H9 (cell line): Measurements from ENCODE around the gene NUP210L. TPM values are rescaled to one million over a fixed set of nuclear protein-coding genes. Genes with fewer than 3 reads are reported as not detected.

Experiments used
- DNase-seq: peaks from one replicate; pipeline ENCODE4 v3.0.0-alpha.2; 2017
- H2AFZ ChIP-seq: one replicate; pipeline ENCODE4 v1.6.1; 2013; ENCODE audit warnings: mild to moderate bottlenecking, low read length, control low read depth, moderate library complexity
- H2AK5ac ChIP-seq: 2 replicates; pipeline ENCODE4 v1.6.1; 2013; ENCODE audit warnings: low read length, control low read depth, mixed read lengths; ENCODE audit not compliant: insufficient read length
- H2BK120ac ChIP-seq: one replicate; pipeline ENCODE4 v1.6.1; 2013; ENCODE audit warnings: low read depth, mild to moderate bottlenecking, low read length, control low read depth, inconsistent platforms; ENCODE audit not compliant: poor library complexity, severe bottlenecking
- H2BK12ac ChIP-seq: 2 replicates; pipeline ENCODE4 v1.6.1; 2013; ENCODE audit warnings: low read length, control low read depth, mixed read lengths, low read depth; ENCODE audit not compliant: insufficient read length
- H2BK15ac ChIP-seq: 2 replicates; pipeline ENCODE4 v1.6.1; 2013; ENCODE audit warnings: low read depth, low read length, control low read depth
- H2BK20ac ChIP-seq: one replicate; pipeline ENCODE4 v1.6.1; 2013; ENCODE audit warnings: low read depth, mild to moderate bottlenecking, low read length, control low read depth, inconsistent platforms; ENCODE audit not compliant: poor library complexity, severe bottlenecking
- H2BK5ac ChIP-seq: 2 replicates; pipeline ENCODE4 v1.6.1; 2013; ENCODE audit warnings: low read length, control low read depth, mixed read lengths; ENCODE audit not compliant: insufficient read length
- H3K14ac ChIP-seq: 2 replicates; pipeline ENCODE4 v1.6.1; 2013; ENCODE audit warnings: low read length, control low read depth; ENCODE audit not compliant: insufficient read depth
- H3K18ac ChIP-seq: 2 replicates; pipeline ENCODE4 v1.6.1; 2013; ENCODE audit warnings: low read depth, mild to moderate bottlenecking, mixed read lengths, low read length, control low read depth; ENCODE audit not compliant: insufficient read length
- H3K23ac ChIP-seq: 2 replicates; pipeline ENCODE4 v1.6.1; 2013; ENCODE audit warnings: low read length, control low read depth, mixed read lengths, low read depth; ENCODE audit not compliant: insufficient read length
- H3K23me2 ChIP-seq: 2 replicates; pipeline ENCODE4 v1.6.1; 2013; ENCODE audit warnings: low read depth, mild to moderate bottlenecking, mixed read lengths, low read length, control low read depth; ENCODE audit not compliant: insufficient read length, poor library complexity, severe bottlenecking
- H3K27ac ChIP-seq: 2 replicates; pipeline ENCODE4 v1.5.1; 2013; ENCODE audit warnings: low read length, control low read depth, mixed read lengths, low read depth; ENCODE audit not compliant: insufficient read length
- H3K27me3 ChIP-seq: 2 replicates; pipeline ENCODE4 v1.6.1; 2013; ENCODE audit warnings: low read length, control low read depth, inconsistent platforms; ENCODE audit not compliant: insufficient read depth
- H3K4ac ChIP-seq: 2 replicates; pipeline ENCODE4 v1.6.1; 2013; ENCODE audit warnings: low read depth, mild to moderate bottlenecking, control low read depth, inconsistent platforms, low read length, moderate library complexity
- H3K4me1 ChIP-seq: 2 replicates; pipeline ENCODE4 v1.6.1; 2013; ENCODE audit warnings: low read length, control low read depth, inconsistent platforms; ENCODE audit not compliant: insufficient read depth
- H3K4me2 ChIP-seq: 2 replicates; pipeline ENCODE4 v1.6.1; 2013; ENCODE audit warnings: low read length, control low read depth, mixed read lengths; ENCODE audit not compliant: insufficient read length, insufficient read depth
- H3K56ac ChIP-seq: 2 replicates; pipeline ENCODE4 v1.6.1; 2013; ENCODE audit warnings: low read depth, mild to moderate bottlenecking, mixed read lengths, low read length, control low read depth; ENCODE audit not compliant: insufficient read length
- H3K79me1 ChIP-seq: 2 replicates; pipeline ENCODE4 v1.6.1; 2013; ENCODE audit warnings: low read depth, mild to moderate bottlenecking, moderate library complexity, low read length, control low read depth, inconsistent platforms; ENCODE audit not compliant: insufficient read depth, poor library complexity, severe bottlenecking
- H3K79me2 ChIP-seq: 2 replicates; pipeline ENCODE4 v1.6.1; 2013; ENCODE audit warnings: low read length, control low read depth, inconsistent platforms; ENCODE audit not compliant: insufficient read depth
- H3K9ac ChIP-seq: 2 replicates; pipeline ENCODE4 v1.6.1; 2013; ENCODE audit warnings: low read length, control low read depth, mixed read lengths; ENCODE audit not compliant: insufficient read length; ENCODE audit errors: extremely low read depth
- H3K9me3 ChIP-seq: one replicate; pipeline ENCODE4 v1.6.1; 2013; ENCODE audit warnings: low read depth, low read length, inconsistent platforms; ENCODE audit not compliant: control insufficient read depth
- H3T11ph ChIP-seq: one replicate; pipeline ENCODE4 v1.6.1; 2013; ENCODE audit warnings: mild to moderate bottlenecking, low read length, control low read depth, inconsistent platforms
- H4K20me1 ChIP-seq: one replicate; pipeline ENCODE4 v1.6.1; 2013; ENCODE audit not compliant: control insufficient read depth, insufficient read length, insufficient read depth
- H4K5ac ChIP-seq: 2 replicates; pipeline ENCODE4 v1.6.1; 2013; ENCODE audit warnings: low read depth, mild to moderate bottlenecking, mixed read lengths, low read length, control low read depth; ENCODE audit not compliant: insufficient read length
- H4K8ac ChIP-seq: replicated peaks from 2 replicates; pipeline ENCODE4 v1.6.1; 2013; ENCODE audit warnings: low read length, control low read depth, mixed read lengths, low read depth; ENCODE audit not compliant: insufficient read length
- H4K91ac ChIP-seq: 2 replicates; pipeline ENCODE4 v1.6.1; 2013; ENCODE audit warnings: low read depth, mild to moderate bottlenecking, moderate library complexity, mixed read lengths, low read length, control low read depth; ENCODE audit not compliant: insufficient read length
- H3K27ac Mint-ChIP-seq, 3 experiments: 2 replicates in 2 of 3; 3 replicates in 1 of 3; pipeline ENCODE4 v1.8.0; 2020 to 2021; ENCODE audit warnings: mixed read lengths in 3 of 3, mild to moderate bottlenecking in 1 of 3, moderate library complexity in 1 of 3
- H3K27me3 Mint-ChIP-seq: 2 replicates; pipeline ENCODE4 v1.8.0; 2021; ENCODE audit warnings: low read depth, mild to moderate bottlenecking, moderate library complexity, mixed read lengths
- H3K36me3 Mint-ChIP-seq, 3 experiments: 2 replicates in 2 of 3; 3 replicates in 1 of 3; pipeline ENCODE4 v1.8.0; 2020 to 2021; ENCODE audit warnings: low read depth in 3 of 3, mixed read lengths in 3 of 3; ENCODE audit not compliant: insufficient read depth in 1 of 3
- H3K4me1 Mint-ChIP-seq, 2 experiments: 2 replicates each; pipeline ENCODE4 v1.8.0; 2020; ENCODE audit warnings: mixed read lengths in 2 of 2
- H3K4me3 Mint-ChIP-seq, 2 experiments: 2 replicates in 1 of 2; 3 replicates in 1 of 2; pipeline ENCODE4 v1.8.0; 2020 to 2021; ENCODE audit warnings: mild to moderate bottlenecking in 2 of 2, mixed read lengths in 2 of 2, moderate library complexity in 1 of 2
- H3K9me3 Mint-ChIP-seq, 2 experiments: 2 replicates in 1 of 2; 3 replicates in 1 of 2; pipeline ENCODE4 v1.8.0; 2020; ENCODE audit warnings: mild to moderate bottlenecking in 2 of 2, mixed read lengths in 2 of 2, moderate library complexity in 1 of 2
- CTCF ChIP-seq: fragments of 200-600 bp; sonication (generic); conservative IDR thresholded peaks from 3 replicates; pipeline ENCODE4 v1.8.0; 2021; ENCODE audit warnings: antibody characterized with exemption, mild to moderate bottlenecking
- WGBS: extraction: QIAGEN DNeasy Blood & Tissue Kit; methylation state at CpG from one replicate; pipeline ENCODE4 v1.1.7; 2013; ENCODE audit warnings: missing lambda C conversion rate, low lambda C conversion rate, mixed read lengths; ENCODE audit not compliant: insufficient read length; ENCODE audit errors: extremely low coverage; 5-methylcytosine and 5-hydroxymethylcytosine counted together
- total RNA-seq: library from RNA; stranded (reverse); gene quantifications from 2 replicates; pipeline ENCODE4 v1.2.1, GENCODE V29; 2021

Gene NUP210L
- total RNA-seq, 1 experiment from 2014 or later: 0.04 TPM

GRCh38 chr1:154186177-154186576 is 31.3 kb upstream of the NUP210L start:
- WGBS: no CpG with 5 or more reads among the region's 1 CpG
- Histone ChIP-seq H3K14ac (no peak overlapping the region), H2BK15ac (no peak overlapping the region), H3K4ac (no peak overlapping the region), H2BK12ac (no peak overlapping the region), H3K27me3 (no peaks in the 10 kb centered on the region; the same call in 1 of the 2 replicates), H3K9me3 (no peaks in the 10 kb centered on the region), H3K9ac (no peak overlapping the region), H4K20me1 (no peaks in the 10 kb centered on the region), H3K18ac (no peak overlapping the region), H3K4me2 (peak overlapping the region; percentile 5), H3K4me1 (peaks cover 10% of the 10 kb centered on the region; the same call in 1 of the 2 replicates), H3K79me1 (no peaks in the 10 kb centered on the region), H2AFZ (no peak overlapping the region), H4K91ac (no peak overlapping the region), H3K23me2 (peaks cover 9% of the 10 kb centered on the region), H4K8ac (no peak overlapping the region), H3K23ac (no peak overlapping the region), H3K56ac (no peak overlapping the region), H3T11ph (no peak overlapping the region), H2AK5ac (no peak overlapping the region), H4K5ac (no peak overlapping the region), H3K79me2 (peaks cover 14% of the 10 kb centered on the region), H3K27ac (peak overlapping the region; percentile 90), H2BK120ac (no peak overlapping the region), H2BK5ac (no peak overlapping the region), H2BK20ac (no peak overlapping the region)
- peak; percentile 72 for DNase-seq
- Mint-ChIP-seq H3K27me3 (peaks cover 4% of the 10 kb centered on the region), H3K27ac (peak overlapping the region; percentile 23 to 95 (median 87); a peak in 4 of 7 replicates), H3K4me1 (peaks cover 43 to 56% of the 10 kb centered on the region in 2 experiments), H3K4me3 (peak overlapping the region; percentile 21 to 66; a peak in 4 of 5 replicates), H3K36me3 (peaks cover 11 to 12% (median 12%) of the 10 kb centered on the region in 3 experiments), H3K9me3 (no peaks in the 10 kb centered on the region; a peak in 2 of 5 replicates)
- peak; percentile 73 for TF ChIP-seq CTCF
